Stromal cell of bone marrow (primary cell): ENCODE measurements around the gene TTC23.

Experiments used
- DNase-seq: peaks from one replicate; pipeline ENCODE4 v3.0.0-alpha.2; 2012; ENCODE audit warnings: low read depth

TTC23 gene, protein sequence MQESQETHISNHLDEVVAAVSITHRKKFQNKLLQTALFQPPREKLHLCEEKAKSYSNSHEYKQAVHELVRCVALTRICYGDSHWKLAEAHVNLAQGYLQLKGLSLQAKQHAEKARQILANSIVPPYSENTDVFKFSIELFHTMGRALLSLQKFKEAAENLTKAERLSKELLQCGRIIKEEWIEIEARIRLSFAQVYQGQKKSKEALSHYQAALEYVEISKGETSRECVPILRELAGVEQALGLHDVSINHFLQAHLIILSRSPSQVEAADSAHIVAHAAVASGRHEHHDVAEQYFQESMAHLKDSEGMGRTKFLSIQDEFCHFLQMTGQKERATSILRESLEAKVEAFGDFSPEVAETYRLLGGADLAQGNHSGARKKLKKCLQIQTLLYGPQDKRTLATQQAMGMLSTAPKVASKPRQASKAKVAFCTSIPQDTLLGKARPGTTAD

DNA sequence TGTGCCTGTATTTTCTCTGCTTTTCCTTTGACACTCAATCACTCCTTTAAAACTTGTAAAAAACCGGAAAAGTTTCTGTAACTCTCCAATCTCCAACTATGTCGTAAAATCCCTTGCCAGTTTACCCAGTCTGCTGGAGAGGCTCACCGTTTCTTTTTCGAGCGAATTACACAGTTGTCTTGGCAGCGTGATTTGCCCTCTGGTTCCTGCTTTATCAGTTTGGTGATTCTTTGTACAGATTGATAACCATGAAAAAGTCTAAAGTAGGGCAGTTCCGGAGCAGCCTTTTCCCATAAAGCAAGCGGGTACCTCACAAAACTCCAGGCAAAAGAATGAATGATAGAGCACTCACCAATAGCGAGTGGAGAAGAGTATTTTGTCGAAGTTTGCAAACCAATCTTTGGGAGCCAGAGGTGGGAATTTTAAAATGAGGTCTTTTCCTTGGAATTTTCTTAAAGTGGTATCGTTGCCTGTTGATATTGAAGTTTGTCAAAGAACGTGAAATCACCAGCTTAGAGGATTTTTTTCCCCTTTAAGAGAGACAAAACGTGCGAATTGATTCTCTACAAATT, at the start of gene TTC23:
Gene TTC23, minus strand, starts transcription at position 312 of the 572 bp plus-strand sequence. CDS start 20,869 bp downstream, outside the sequence.
- peak; percentile 90 for DNase-seq

- no peak for DNase-seq
Observed at GRCh38 chr15:99296386-99296785, 47.0 kb upstream of the TTC23 start.

DNA sequence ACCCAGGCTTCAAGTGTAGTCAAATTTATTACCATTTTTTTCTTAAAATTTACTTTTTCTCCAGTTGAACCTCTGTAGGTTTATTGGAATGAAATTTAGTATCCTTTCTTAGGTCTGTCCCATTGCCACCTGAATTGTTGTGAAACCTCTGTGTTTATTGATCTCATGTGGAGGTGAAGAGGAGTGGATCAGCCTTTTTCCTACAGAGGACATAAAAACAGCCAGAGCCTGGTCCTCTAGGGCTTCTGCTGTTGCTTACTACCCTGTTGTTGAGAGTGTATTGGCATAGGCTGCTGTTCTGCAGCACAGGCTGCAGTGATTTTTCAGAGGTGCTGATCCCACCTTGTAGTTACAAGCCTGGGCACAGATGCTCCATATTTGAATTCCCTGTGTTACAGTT, 46.5 kb upstream of the TTC23 start:
- no peak for DNase-seq

- DNase-seq: no peak
Observed at GRCh38 chr15:99291643-99292042, 42.3 kb upstream of the TTC23 start.

DNA sequence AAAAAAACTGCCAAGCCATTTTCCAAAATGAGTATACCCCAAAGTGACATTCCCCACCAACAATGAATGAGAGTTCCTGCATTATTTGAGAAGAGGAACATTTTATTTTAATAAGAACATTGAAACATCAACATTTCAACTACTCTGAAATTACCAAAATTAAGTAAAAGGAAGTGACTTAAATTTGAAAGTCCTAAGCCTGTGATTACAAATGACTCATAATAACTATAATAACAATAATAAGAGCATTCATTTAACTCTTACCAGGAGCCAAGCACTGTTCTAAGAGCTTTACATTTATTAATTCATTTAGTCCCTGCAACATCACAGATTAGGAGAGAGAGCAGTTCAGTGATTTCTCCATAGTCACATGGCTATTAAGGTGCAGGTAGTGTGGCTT, 34.3 kb upstream of the TTC23 start:
- no peak for DNase-seq

DNA sequence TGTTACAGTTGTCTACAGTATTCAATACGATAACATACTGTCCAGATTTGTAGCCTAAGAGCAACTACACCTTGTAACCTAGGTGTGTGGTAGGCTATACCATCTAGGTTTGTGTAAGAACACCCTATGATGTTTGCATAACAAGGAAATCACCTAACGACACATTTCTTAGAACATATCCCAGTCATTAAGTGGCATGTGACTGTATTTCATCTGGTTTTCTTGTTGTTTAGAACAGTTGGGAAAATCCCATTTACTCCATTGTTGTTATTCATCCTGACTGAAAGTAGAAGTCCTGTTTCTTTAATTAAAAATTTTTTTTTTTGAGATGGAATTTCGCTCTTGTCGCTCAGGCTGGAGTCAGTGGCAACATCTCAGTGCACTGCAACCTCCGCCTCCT, 33.2 kb upstream of the TTC23 start:
- no peak for DNase-seq

- no peak for DNase-seq
Observed at GRCh38 chr15:99282121-99282520, 32.7 kb upstream of the TTC23 start.

DNA sequence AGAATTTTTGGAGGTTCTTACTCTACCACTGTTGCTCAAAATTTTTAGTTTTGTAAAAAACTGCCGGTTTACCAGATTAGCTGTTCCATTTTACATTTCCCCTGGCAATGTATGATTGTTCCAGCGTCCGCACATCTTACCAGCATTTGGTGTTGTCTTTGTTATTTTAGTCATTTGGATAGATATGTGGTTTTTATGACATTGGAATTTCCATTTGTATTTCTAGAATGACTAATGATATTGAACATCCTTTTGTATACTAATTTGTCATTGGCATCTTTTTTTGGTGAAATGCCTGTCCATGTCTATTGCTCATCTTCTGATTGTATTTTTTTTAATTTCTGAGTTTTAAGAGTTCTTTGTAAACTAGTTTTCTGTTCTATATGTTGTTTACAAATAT, 30.4 kb upstream of the TTC23 start:
- no peak for DNase-seq

DNA sequence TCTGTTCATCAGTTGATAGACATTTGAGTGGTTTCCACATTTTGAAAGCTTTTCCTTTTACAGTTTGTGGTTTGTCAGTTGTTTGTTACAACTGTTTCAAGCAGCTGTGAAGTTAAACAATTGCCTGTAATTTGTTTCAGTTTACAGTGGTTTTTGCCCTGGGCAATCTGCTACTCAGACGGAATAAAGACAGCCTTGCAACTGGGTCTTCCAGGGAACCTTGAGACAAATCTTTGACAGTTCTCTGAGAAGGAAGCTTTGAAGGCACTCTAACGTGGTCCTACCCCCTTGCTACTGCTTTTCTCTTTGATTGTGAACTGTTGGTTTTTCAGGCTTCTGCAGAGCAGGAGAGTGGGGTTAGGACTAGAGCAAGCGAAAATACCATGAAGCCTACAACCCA, 29.9 kb upstream of the TTC23 start:
- no peak for DNase-seq

DNA sequence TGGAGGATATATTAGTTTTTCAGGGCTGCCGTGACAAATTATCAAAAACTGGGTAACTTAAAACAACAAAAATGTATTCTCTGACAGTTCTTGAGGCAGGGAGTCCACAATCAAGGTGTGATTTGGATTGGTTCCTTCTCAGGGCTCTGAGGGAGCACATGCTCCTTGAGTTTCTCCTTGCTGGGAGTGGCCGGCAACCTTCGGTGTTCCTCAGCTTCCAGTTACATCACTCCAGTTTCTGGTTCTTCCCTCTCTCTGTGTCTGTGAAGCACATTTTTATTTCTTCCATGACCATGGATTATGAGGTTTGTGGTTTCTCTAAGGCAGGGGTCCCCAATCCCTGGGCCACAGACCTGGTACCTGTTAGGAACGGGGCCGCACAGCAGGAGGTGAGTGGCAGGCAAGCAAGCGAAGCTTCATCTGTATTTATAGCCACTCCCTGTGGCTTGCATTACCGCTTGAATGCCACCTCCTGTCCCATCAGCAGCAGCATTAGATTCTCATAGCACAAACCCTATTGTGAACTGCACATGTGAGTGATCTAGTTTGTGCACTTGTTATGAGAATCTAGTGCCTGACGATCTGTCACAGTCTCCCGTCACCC, 26.2 kb upstream of the TTC23 start:
- DNase-seq: no peak

DNA sequence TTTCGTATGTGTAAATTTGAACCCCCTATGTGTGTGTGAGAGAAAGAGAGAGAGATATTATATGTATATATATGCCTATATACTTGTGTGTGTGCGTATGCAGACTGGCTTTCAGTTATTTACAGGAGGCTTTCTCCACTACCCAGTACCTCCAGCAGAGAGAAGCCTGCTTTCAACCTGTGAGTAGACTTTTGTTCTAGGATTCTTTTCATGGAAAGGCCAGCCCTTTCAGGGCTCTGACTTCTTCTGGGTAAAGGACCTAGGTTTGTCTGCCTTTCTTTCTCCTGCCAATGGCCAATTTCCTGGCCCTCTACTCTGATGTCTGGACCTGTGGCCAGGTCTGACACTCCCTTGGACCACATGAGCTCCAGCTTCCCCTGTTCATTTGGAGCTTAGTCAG, 25.7 kb upstream of the TTC23 start:
- DNase-seq: no peak

GRCh38 chr15:99273801-99274200, 24.4 kb upstream of the TTC23 start:
- DNase-seq: no peak

- no peak for DNase-seq
Observed at GRCh38 chr15:99268431-99268830, 19.1 kb upstream of the TTC23 start.

DNA sequence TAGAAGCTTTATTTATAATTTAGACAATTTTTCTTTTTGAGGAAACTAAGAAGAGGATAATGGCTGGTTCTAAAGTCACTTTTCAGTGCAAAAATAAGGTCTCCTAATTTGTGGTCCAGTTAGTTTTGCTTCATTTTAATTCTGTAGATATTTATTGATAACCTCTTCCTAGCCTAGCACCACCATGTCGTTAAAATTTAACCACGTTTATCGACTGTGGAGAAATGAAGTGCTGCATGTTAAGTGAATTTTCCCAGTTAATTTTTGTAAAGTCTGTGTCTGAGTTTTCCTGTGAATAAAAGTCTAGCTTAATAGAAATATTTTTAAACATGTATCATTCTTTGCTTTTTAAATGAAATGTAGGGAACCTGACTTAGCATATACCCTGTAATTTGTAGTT, 18.6 kb upstream of the TTC23 start:
- no peak for DNase-seq

- DNase-seq: no peak
Observed at GRCh38 chr15:99265541-99266070, 16.2 kb upstream of the TTC23 start.

GRCh38 chr15:99264125-99264524, 14.7 kb upstream of the TTC23 start:
- DNase-seq: no peak

- DNase-seq: no peak
Observed at GRCh38 chr15:99257107-99257750, 7.8 kb upstream of the TTC23 start.

DNA sequence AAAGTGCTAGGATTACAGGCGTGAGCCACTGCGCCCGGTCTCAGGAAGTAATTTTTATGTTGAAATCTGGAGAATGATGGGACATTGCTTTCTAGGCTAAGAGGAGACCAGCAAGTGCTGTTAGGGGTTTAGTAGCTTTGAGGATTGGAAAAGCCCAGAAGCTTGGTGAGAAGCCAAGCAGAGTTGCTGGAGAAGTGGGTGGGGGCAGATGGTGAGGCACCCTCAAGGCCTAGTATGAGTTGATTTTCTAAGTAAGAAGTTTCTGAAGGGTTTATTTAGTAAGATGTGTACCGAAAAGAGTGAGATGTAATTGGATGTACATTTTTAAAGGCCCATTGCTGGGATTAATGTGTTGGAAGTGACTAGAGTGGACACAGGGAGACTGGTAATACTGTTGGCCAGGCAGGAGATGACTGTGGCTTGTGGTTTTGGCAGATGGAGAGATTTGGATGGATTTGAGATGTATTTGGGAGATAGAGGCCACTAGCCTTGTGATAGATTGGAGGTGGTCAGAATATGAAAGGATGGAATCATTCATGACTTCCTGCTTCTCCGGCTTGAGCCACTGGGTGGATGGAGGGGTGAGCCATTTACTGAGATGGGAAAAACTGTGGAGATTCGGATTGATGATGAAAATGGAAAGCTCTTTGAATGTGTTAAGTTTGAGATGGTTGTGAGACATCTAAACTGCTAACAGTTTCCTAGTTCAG, 4.2 kb upstream of the TTC23 start:
- peak; percentile 78 for DNase-seq

DNA sequence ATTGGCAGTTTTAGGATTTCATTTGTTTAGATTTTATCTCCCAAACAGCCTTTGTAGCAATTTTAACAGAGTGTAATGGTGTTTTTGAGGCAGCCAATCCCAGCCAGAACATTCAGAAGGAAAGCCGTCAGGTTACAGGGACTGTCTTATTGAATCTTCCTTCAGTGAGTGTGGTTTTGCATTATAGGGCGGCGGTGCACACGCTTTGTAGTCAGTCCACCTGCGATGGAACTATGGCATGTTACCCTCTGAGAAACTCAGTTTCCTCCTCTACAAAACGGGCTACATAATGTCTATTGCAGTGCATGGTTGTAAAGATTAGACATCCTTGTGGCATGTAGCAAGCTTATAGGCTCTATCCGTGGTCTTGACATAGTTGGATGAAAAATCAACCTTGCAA, 2.9 kb upstream of the TTC23 start:
- DNase-seq: no peak

GRCh38 chr15:99250857-99251841, 1.8 kb upstream of the TTC23 start, which contains the start of gene LRRC28:
Gene LRRC28, plus strand, starts transcription at chr15:99251481. Its CDS starts 4,477 bp downstream, at chr15:99255958.
- DNase-seq: peak; percentile 98

- no peak for DNase-seq
Observed at GRCh38 chr15:99250494-99250856, 1.1 kb upstream of the TTC23 start.
